Measurements from ENCODE around the gene XRCC4.
"Not testable (repeated sequence)": the region's sequence is repeated elsewhere in the genome, so short reads cannot be mapped to it uniquely, and the experiment has no call there.

- TF ChIP-seq ATF3, JUND (IDR thresholded peaks at IDR 0.05): not testable (repeated sequence)
These were observed 180.3 kb downstream of the XRCC4 start for GRCh38 chr5:83257684-83258083.
